ENCODE data around the gene HSPBAP1.

GRCh38 chr3:122828281-122828680 lies 34.6 kb upstream of the HSPBAP1 start:
- no peak for TF ChIP-seq CTCF (IDR thresholded peaks at IDR 0.05; ENCODE audit: insufficient read depth, low read length, poor library complexity, severe bottlenecking)
- no peak for TF ChIP-seq EZH2phosphoT487 (conservative IDR thresholded peaks at IDR 0.05; ENCODE audit: low read length)
